ENCODE results near the gene PPP1R13L.
A peak's percentile ranks its signal among the peaks of the same experiment; 100 is the strongest.
"Not testable (repeated sequence)": the region's sequence is repeated elsewhere in the genome, so short reads cannot be mapped to it uniquely, and the experiment has no call there.

The PPP1R13L gene

DNA sequence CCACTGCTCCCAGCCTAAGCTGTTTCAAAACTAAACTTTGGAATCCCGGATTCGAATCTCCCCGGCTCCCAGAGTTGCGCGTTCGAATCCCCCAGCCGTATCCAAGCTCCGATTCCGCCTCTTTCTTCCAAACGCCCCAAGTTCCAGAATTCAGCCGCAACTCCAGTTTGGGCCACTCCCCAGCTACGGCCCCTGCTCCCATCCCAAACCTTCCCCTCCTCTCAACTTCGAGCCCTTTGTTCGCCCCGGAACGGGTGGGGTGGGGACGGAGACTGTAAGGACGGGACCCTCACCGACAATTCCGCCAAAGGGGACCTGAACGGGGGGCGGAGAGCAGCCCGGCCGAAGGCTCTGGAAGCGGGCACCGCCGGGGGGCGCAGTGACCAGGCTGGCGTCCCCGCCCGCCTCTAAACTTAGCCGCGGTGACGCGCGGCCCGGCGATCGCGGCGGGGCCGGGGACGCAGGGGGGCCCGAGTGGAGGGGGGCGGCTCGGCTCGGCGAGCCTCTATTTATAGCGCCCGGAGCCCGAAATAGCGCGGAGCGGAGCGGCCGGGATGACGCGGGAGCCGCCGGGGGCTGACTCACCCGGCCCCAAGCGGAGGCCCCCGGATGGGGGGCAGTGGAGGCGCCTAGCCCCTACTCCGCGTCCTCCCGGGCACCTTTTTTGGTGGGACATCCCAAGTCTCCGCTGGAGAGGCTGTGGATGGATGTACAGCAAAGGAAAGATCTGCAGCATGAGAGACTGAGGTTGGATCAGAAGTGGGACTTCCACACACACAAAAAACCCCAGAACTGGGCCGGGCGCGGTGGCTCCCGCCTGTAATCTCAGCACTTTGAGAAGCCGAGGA, 23.7 kb upstream of the PPP1R13L start:
- no peak for DNase-seq

DNA sequence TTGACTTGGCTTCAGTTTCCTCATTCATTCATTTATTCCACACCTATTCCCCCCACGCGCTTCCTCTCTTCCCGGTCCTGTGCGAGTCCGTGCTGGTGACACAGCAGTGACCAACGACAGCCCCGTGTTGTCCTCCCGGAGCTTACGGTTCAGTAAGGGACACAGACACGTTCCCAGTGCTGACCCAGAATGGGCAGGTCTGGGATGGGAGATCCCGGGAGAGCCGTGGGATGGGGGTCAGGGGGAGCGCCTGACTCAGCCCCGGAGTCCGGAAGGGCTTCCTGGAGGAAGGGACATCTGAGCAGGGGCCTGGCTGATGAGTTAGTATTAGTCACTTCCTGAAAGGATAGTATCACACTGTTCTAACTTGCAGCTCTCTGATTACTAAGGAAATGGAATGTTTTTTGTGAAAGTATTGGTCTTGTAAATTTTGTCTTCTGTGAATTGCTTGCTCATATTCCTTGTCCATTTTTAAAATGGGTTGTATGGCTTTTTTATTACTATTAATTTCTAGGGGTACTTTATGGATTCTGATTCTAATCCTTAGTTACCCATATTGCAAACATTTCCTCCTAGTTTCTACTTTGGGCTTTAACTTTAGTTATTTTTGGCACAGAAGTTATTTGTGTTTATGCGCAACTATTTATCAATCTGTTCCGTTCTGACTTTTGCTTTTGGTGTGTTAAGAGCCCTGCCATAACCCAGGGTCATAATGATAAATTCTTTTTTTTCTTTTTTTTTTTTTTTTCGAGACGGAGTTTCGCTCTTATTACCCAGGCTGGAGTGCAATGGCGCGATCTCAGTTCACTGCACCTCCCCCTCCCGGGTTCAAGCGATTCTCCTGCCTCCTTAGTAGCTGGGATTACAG, 19.6 kb upstream of the PPP1R13L start:
- no peak for DNase-seq

DNA sequence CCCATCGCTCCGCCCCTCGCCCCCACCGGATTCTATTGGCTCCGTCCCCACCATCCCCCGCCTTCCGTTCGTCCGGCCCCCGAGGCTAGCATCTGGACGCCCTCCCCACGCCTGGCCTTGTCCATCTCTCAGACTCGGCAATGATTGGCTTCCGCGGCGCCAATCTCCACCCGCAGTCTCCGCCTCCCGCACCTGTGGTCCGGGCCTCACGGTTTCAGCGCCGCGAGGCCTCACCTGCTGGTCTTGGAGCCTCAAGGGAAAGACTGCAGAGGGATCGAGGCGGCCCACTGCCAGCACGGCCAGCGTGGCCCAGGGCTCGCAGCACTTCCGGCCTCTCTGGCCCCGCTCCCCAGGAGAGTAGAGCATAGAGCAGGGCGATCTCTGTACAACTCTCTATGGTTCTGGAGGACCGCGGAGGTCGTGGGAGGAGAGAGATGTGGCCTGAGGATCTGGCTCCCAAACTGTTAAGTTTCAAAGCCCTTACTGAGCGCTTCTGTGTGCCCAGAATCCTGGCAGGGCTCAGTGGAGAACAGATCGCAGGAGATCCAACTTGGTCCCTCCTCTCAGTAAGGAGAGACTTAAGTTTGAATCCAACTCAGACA, 18.8 kb upstream of the PPP1R13L start, which contains the start of gene ERCC1:
Gene ERCC1 (minus strand): TSS at position 329 of the 602 bp plus-strand sequence. CDS start 543 bp downstream, outside the sequence.
- DNase-seq, result peak; percentile 99

DNA sequence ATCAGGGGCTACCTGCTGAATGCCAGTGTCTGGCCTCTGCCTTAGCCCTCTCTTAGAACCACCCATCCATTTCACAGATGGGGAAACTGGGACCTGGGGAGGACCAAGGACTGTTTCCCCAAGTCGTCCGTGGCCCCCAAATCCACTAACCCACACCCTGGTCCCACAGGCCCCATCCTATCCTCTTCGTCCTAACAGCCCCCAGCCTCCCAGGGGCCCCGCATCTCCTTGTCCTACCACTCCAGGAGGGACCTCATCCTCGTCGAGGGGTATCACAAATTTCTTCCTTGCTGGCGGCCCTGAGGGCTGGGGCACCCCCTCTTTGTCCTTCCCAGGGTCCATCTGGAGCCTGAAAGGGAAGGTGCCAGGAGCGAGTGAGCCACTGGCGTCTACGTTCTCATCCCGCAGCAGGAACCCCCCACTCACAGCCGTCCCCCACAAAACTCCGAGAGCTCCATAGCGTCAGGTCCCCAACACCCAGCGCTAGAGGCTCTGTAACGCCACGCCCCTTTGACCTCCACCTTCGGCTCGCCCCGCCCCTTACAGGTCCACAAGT, 18.2 kb upstream of the PPP1R13L start:
- no peak for DNase-seq

DNA sequence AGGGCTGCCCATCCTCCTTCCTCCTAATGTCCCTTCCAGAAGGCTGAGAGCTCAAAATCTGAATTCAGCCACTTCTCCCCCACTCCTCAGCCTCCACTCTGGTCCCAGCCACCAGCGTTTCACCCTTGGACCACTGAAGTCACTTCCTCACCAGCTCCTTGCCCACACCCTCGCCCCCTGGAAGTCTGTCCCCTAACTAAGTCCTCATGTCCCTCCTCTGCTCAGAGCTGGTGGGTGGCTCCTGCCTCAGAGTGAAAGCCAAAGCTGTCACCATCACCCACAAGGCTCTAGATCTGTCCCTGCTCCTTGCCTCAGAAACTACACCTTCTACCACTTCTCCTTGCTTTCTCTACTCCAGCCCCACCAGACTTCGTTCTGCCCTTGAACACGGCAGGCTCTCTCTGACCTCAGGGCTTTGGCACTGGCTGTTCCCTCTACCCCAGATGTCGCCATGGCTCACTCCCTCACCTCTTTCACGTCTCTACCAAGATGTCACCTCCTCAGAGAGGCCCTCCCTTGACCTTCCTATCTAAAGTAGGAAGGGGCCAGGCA, 17.2 kb upstream of the PPP1R13L start:
- DNase-seq, result no peak

DNA sequence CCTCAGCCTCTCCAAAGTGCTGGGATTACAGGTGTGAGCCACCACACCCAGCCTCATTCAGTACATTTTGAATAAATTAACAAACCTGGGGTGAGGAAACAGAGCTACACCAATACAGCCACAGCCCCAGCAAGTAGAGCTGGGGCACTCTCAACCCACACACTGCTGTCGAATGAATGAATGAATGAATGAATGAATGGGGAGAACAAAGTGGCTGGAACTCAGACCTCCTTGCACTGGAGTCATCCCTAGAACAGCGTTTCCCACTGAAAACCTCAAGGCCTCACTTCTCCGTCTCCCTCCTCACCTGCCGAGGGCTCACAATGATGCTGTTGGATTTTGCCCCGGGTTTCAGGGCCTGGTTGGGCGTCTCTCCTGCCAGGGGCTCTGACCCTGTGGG, 16.0 kb upstream of the PPP1R13L start:
- DNase-seq, result no peak

DNA sequence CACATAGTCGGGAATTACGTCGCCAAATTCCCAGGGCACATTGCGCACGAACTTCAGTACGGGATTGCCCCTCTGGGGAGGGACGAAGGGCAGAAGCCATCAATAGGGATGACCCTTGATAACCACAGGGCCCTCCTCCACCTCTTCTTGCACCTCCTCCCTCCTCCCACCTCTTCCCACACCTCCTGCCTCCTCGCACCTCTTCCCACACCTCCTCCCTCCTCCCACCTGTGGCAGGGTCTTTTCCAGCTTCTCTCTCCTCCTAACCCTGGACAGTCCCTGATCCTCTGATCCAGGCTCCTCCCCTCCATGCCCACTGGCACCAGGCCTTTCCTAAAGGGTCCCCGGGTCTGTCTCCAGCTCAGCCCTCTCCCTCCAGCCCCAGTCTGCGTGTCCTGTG, 15.5 kb upstream of the PPP1R13L start:
- no peak for DNase-seq

DNA sequence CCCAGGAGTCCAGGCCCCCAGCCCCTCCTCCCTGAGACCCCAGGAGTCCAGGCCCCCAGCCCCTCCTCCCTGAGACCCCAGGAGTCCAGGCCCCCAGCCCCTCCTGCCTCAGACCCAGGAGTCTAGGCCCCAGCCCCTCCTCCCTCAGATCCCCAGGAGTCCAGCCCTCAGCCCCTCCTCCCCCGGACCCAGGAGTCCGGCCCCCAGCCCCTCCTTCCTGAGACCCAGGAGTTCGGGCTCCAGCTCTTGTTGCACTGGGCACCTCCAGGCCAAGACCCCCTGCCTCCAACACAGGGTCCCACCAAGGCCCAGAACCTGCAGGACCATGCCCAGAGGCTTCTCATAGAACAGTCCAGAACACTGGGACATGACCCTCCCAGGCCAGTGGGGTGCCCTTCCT, 15.0 kb upstream of the PPP1R13L start:
- DNase-seq, result no peak

DNA sequence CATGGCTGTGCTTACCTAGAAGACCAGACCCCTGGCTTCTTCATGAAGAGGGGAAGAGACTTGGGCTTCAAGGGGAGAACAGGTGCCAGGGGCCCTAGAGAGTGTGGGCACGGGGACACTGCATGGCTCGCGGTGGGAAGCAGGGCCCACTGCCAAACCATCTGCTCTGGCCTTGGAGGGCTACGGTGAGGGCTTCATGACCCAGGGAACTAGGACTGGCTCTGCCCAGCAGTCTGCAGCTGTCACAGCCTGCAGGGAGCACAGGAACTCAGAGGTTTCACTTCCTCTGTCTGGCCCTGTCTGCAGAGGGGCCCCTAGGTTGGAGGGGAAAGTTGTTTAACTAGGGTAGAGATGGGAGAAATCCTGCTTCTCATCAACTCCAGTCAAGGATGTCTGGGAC, 14.5 kb upstream of the PPP1R13L start:
- no peak for DNase-seq

DNA sequence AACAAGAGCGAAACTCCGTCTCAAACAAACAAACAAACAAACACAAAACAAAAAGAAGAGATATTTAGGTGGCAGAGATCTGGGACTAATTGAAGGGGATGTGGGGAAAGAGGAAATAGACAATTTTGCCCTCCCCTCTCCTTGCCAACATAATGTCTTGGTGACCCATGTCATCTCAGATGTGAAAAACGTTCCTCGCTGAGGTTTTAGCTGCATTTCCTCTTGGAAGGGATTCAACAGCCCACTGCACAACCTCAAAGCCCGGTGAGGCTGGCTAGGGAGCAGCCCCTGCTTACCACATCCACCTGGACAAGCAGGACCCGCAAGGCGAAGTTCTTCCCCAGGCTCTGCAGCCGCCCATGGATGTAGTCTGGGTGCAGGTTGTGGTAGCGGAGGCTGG, 13.9 kb upstream of the PPP1R13L start:
- no peak for DNase-seq

DNA sequence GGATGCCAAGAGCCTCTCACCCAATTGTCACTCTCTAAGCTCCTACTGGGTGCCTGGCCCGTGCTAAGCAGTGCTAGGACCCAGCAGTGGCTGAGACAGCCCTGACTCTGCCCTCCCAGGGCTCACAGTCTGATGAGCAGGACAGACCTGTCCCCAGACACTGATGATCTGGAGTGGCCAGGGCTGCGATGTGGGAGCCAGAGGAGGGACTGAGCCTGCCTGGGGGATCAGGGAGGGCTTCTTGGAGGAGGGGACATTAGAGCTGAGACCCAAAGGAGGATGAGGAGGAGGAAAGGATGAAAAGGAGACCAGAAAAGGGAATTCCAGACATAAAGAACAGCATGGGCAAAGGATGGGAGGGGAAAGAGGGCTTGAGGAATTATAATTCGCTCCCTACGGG, 12.3 kb upstream of the PPP1R13L start:
- DNase-seq, result no peak

DNA sequence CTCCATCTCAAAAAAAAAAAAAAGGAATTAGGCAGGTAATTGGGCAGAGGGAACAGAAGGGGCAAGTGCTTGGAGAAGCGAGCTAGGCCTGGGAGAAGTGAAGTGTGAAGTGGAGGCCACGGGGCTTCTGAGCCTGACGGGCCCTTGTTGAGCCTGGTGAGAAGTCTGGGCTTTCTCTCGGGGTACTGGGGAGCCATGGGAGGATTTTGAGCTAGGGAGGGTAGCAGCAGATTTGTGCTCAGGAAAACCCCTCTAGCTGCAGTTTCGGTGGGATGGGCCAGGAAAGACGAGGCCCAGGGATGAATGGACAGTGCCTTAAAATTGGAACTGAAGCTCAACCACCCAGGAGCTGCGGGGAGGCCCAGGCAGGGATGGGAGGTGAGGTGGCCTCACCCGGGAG, 9.6 kb upstream of the PPP1R13L start:
- DNase-seq, result no peak

DNA sequence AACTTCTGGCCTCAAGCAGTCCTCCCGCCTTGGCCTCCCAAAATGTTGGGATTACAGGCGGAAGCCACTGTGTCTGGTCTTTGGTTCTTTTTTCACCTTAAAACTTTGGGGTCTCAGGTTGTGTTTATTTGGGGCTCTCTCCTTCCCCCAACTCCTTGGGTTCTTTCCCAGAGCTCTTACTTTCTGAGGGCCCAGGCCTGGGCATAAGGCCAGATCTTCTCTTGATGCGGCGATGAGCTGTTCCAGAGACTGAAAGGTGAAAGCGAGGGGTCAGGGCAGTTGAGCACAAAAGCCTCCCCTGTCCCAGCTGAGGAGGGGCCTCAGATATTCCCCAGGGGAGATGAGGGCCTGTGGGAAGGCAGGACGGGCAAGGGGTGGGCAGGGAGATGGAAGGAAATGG, 8.6 kb upstream of the PPP1R13L start:
- no peak for DNase-seq

DNA sequence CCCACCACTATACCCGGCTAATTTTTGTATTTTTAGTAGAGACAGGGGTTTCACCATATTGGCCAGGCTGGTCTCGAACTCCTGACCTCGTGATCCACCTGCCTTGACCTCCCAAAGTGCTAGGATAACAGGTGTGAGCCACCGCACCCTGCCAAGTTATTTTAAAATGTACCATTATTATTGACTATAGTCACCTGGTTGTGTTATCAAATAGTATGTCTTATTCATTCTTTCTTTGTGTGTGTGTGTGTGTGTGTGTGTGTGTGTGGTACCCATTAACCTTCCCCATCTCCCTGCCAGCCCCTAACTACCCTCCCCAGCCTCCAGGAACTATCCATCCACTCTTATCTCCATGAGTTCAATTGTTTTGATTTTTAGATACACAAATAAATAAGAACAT, 5.5 kb upstream of the PPP1R13L start:
- DNase-seq, result not testable (repeated sequence)

DNA sequence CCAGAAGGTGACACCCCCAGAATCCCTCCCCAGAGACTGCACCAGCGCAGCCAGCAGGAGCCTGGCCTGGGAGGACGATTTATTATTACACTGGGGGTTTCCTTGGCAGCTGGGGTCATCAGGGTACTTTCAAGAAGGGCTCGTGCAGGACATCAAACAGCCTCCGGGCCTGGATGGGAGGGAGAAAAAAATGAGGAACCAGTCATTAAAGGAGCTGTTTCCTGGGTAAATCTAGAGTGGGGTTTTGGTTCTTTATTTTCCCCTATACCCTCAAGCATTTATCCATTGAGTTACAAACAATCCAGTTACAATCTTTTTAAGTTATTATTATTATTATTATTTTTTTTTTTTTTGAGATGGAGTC, 4.7 kb upstream of the PPP1R13L start:
- no peak for DNase-seq

DNA sequence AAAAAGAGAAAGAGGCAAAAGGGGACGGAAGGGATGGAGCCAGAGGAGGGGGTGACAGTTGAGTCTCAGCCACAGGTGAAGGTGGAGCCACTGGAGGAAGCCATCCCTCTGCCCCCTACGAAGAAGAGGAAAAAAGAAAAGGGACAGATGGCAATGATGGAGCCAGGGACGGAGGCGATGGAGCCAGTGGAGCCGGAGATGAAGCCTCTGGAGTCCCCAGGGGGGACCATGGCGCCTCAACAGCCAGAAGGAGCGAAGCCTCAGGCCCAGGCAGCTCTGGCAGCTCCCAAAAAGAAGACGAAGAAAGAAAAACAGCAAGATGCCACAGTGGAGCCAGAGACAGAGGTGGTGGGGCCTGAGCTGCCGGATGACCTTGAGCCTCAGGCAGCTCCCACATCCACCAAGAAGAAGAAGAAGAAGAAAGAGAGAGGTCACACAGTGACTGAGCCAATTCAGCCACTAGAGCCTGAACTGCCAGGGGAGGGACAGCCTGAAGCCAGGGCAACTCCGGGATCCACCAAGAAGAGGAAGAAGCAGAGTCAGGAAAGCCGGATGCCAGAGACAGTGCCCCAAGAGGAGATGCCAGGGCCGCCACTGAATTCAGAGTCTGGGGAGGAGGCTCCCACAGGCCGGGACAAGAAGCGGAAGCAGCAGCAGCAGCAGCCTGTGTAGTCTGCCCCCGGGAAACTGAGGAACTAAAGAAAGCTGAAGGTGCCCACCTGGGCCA, 4.1 kb upstream of the PPP1R13L start:
- DNase-seq, result no peak

DNA sequence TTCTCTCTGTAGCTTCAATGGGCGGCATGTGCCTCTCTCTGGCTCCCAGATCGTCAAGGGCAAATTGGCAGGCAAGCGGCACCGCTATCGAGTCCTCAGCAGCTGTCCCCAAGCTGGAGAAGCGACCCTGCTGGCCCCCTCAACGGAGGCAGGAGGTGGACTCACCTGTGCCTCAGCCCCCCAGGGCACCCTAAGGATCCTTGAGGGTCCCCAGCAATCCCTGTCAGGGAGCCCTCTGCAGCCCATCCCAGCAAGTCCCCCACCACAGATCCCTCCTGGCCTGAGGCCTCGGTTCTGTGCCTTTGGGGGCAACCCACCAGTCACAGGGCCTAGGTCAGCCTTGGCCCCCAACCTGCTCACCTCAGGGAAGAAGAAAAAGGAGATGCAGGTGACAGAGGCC, 3.3 kb upstream of the PPP1R13L start:
- no peak for DNase-seq

DNA sequence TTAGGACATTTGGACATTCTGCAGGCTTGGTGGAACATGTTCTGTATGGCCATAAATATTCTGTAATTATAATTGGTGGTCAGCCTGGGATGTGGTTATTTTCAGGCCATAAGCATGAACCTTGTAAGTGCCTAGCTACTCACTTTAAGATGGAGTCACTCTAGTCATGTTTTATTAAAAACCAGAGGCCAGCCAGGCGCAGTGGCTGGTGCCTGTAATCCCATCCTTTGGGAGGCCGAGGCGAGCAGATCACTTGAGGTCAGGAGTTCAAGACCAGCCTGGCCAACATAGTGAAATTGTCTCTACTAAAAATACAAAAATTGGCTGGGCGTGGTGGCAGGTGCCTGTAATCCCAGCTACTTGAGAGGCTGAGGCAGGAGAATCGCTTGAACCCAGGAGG, 2.7 kb upstream of the PPP1R13L start:
- not testable (repeated sequence) for DNase-seq

DNA sequence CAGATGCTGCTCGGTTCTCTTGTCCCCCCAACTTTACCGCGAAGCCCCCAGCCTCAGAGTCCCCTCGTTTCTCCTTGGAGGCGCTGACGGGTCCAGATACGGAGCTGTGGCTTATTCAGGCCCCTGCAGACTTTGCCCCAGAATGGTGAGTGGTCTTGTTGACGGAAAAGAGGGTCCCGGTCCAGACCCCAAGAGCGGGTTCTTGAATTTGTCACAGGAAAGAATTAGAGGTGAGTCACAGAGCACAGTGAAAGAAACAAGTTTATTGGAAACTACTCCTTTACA, 2.2 kb upstream of the PPP1R13L start:
- DNase-seq, result no peak

DNA sequence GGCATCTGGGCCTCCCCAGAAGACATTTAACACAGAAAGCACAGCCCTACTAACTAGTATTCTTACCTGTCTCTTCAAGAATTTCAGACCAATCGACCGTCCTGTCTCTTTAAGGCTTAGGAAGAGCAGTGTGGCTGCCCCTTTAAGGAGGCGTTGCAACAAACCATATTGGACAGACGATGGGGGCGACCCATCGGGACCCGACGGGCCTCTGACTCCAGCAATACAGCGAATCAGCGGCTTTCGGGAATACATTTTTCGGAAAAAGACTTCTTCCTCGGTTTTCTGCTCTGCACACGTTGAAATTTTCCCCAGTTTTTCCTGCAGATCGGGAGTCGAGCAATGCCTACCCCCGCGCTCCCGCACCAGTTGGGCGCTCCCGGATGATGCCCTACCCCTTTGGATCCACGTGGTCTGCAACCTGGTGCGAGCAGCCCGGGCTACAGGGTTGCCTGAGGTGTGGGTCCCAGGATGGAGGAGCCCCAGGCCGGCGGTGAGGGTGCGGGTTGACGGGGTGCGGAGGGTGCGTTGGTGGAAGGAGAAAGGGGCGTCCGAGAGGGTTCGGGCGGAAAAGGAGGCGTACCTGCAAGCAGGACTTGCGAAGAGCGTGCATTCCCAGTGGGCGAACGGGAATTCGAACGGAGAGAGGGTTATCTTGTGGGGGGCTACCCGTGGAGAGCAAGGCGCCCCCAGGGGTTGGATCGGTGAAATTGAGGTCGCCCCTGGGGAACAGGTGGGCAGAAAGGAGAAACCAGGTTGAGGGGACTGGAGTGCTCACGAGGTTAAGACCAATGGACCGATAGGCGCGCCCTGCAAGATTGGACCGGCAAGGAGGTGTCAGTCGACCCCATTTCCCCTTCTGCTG, 1.6 kb upstream of the PPP1R13L start, which contains the start of gene POLR1G:
Gene POLR1G (plus strand): TSS at position 419 of the 865 bp plus-strand sequence. CDS start 53 bp downstream, at position 472.
- DNase-seq, result peak; percentile 80

Measured in NCI-H1105 (cell line).